Measurements from ENCODE around the gene CSH1. TPM values are rescaled to one million over a fixed set of nuclear protein-coding genes. Genes with fewer than 3 reads are reported as not detected.
A peak's percentile ranks its signal among the peaks of the same experiment; 100 is the strongest.
"Not testable (repeated sequence)": the region's sequence is repeated elsewhere in the genome, so short reads cannot be mapped to it uniquely, and the experiment has no call there.

Gene CSH1
- polyA plus RNA-seq, 4 donors, result 0.55 to 1.8 TPM; not detected in 2

- DNase-seq (ENCODE audit: low read depth in 4 of 4, low spot score in 2 of 4), result not testable (repeated sequence)
These were observed 24.6 kb downstream of the CSH1 start for GRCh38 chr17:63871646-63872365.

- not testable (repeated sequence) for DNase-seq (ENCODE audit: low read depth in 4 of 4, low spot score in 2 of 4)
These were observed 26.1 kb downstream of the CSH1 start for GRCh38 chr17:63870292-63870665.

- not testable (repeated sequence) for DNase-seq (ENCODE audit: low read depth in 4 of 4, low spot score in 2 of 4)
These were observed 26.7 kb downstream of the CSH1 start for GRCh38 chr17:63869491-63870291.

- DNase-seq (ENCODE audit: low read depth in 4 of 4, low spot score in 2 of 4), result not testable (repeated sequence)
These were observed 29.7 kb downstream of the CSH1 start for GRCh38 chr17:63866625-63867024.

- DNase-seq (ENCODE audit: low read depth in 4 of 4, low spot score in 2 of 4), result no peak
These were observed 37.1 kb downstream of the CSH1 start for GRCh38 chr17:63859257-63859656.

GRCh38 chr17:63856425-63856824 is 39.9 kb downstream of the CSH1 start:
- DNase-seq (ENCODE audit: low read depth in 4 of 4, low spot score in 2 of 4), result not testable (repeated sequence)

GRCh38 chr17:63855185-63855584 is 41.2 kb downstream of the CSH1 start:
- no peak for DNase-seq (ENCODE audit: low read depth in 4 of 4, low spot score in 2 of 4)

- DNase-seq (ENCODE audit: low read depth in 4 of 4, low spot score in 2 of 4), result no peak
These were observed 41.7 kb downstream of the CSH1 start for GRCh38 chr17:63854709-63855108.

GRCh38 chr17:63853260-63853659 is 43.1 kb downstream of the CSH1 start:
- DNase-seq (ENCODE audit: low read depth in 4 of 4, low spot score in 2 of 4), result no peak

- no peak for DNase-seq (ENCODE audit: low read depth in 4 of 4, low spot score in 2 of 4)
These were observed 46.0 kb downstream of the CSH1 start for GRCh38 chr17:63850401-63850800.

GRCh38 chr17:63848834-63849689 is 47.3 kb downstream of the CSH1 start:
- DNase-seq (ENCODE audit: low read depth in 4 of 4, low spot score in 2 of 4), result peak in 3 of 4 donors; percentile 77 to 82 (median 78)

GRCh38 chr17:63847525-63848249 is 48.7 kb downstream of the CSH1 start:
- no peak for DNase-seq (ENCODE audit: low read depth in 4 of 4, low spot score in 2 of 4)

GRCh38 chr17:63845509-63845908 is 50.9 kb downstream of the CSH1 start:
- no peak for DNase-seq (ENCODE audit: low read depth in 4 of 4, low spot score in 2 of 4)

Other genes with a start within 250 kb of the CSH1 start
- 10 to 100 TPM; 21.9 to 40.3 (median 31.8) TPM for gene LIMD2, start 196.4 kb downstream of the CSH1 start, polyA plus RNA-seq (ENCODE audit: insufficient read length in 4 of 4)
- gene STRADA, start 154.8 kb downstream of the CSH1 start, polyA plus RNA-seq (ENCODE audit: insufficient read length in 4 of 4), result 10 to 100 TPM; 35.9 to 80.8 (median 54.7) TPM
- 100 to 1,000 TPM in 3 of 4 donors, 10 to 100 TPM in 1; 86.9 to 126 (median 108) TPM for gene CCDC47, start 123.0 kb downstream of the CSH1 start, polyA plus RNA-seq (ENCODE audit: insufficient read length in 4 of 4)
- 100 to 1,000 TPM; 125 to 212 (median 183) TPM for gene DDX42, start 122.4 kb downstream of the CSH1 start, polyA plus RNA-seq (ENCODE audit: insufficient read length in 4 of 4)
- gene PSMC5, start 69.1 kb downstream of the CSH1 start, polyA plus RNA-seq (ENCODE audit: insufficient read length in 4 of 4), result 100 to 1,000 TPM; 156 to 190 (median 181) TPM
- gene FTSJ3, start 68.9 kb downstream of the CSH1 start, polyA plus RNA-seq (ENCODE audit: insufficient read length in 4 of 4), result 10 to 100 TPM; 59.9 to 92.1 (median 62.6) TPM
- gene SMARCD2, start 53.9 kb downstream of the CSH1 start, polyA plus RNA-seq (ENCODE audit: insufficient read length in 4 of 4), result 10 to 100 TPM; 55.0 to 63.8 (median 57.8) TPM
- gene CSH2, start 22.9 kb downstream of the CSH1 start, polyA plus RNA-seq (ENCODE audit: insufficient read length in 4 of 4), result under 1 TPM in 2 of 4 donors, not detected in 2; 0.61 to 0.82 TPM
- not detected for gene GH2, start 14.6 kb downstream of the CSH1 start, polyA plus RNA-seq (ENCODE audit: insufficient read length in 4 of 4)
- not detected for gene CSHL1, start 14.7 kb upstream of the CSH1 start, polyA plus RNA-seq (ENCODE audit: insufficient read length in 4 of 4)
- not detected for gene GH1, start 22.3 kb upstream of the CSH1 start, polyA plus RNA-seq (ENCODE audit: insufficient read length in 4 of 4)
- 1 to 10 TPM; 1.8 to 3.0 (median 2.9) TPM for gene CD79B, start 35.8 kb upstream of the CSH1 start, polyA plus RNA-seq (ENCODE audit: insufficient read length in 4 of 4)
- 1 to 10 TPM in 3 of 4 donors, under 1 TPM in 1; 0.99 to 1.3 (median 1.2) TPM for gene SCN4A, start 76.3 kb upstream of the CSH1 start, polyA plus RNA-seq (ENCODE audit: insufficient read length in 4 of 4)
- 1 to 10 TPM; 2.9 to 4.0 (median 3.6) TPM for gene PRR29, start 101.8 kb upstream of the CSH1 start, polyA plus RNA-seq (ENCODE audit: insufficient read length in 4 of 4)
- 10 to 100 TPM; 22.0 to 36.0 (median 29.4) TPM for gene ICAM2, start 124.1 kb upstream of the CSH1 start, polyA plus RNA-seq (ENCODE audit: insufficient read length in 4 of 4)
- gene ERN1, start 233.6 kb upstream of the CSH1 start, polyA plus RNA-seq (ENCODE audit: insufficient read length in 4 of 4), result 10 to 100 TPM in 1 of 4 donors, 1 to 10 TPM in 3; 7.7 to 11.1 (median 8.9) TPM

Measured in left renal cortex interstitium (tissue), 4 donors.